IPS DF 6.9 (cell line): Measurements from ENCODE around the gene SNX12.

ENCODE experiments used
- DNase-seq: peaks from one replicate; pipeline ENCODE4 v3.0.0-alpha.2; 2013; ENCODE audit warnings: low read depth, low spot score
- H3K27ac ChIP-seq: one replicate; pipeline ENCODE4 v1.5.1; 2013; ENCODE audit warnings: low read length, control low read depth
- H3K27me3 ChIP-seq: 2 replicates; pipeline ENCODE4 v1.6.1; 2013; ENCODE audit warnings: mild to moderate bottlenecking, low read length; ENCODE audit not compliant: control insufficient read depth, insufficient read depth
- H3K36me3 ChIP-seq: 2 replicates; pipeline ENCODE4 v1.6.1; 2013; ENCODE audit warnings: low read length; ENCODE audit not compliant: control insufficient read depth, insufficient read depth
- H3K4me1 ChIP-seq: 2 replicates; pipeline ENCODE4 v1.6.1; 2013; ENCODE audit warnings: low read length; ENCODE audit not compliant: control insufficient read depth, insufficient read depth
- H3K4me3 ChIP-seq: 2 replicates; pipeline ENCODE4 v1.5.1; 2013; ENCODE audit warnings: mild to moderate bottlenecking, low read length
- H3K9me3 ChIP-seq: 2 replicates; pipeline ENCODE4 v1.6.1; 2013; ENCODE audit warnings: low read length, inconsistent platforms; ENCODE audit not compliant: control insufficient read depth, insufficient read depth
- WGBS: extraction: QIAGEN DNeasy Blood & Tissue Kit; methylation state at CpG from one replicate; pipeline ENCODE4 v1.1.7; 2013; ENCODE audit warnings: mixed read lengths, missing lambda C conversion rate; ENCODE audit not compliant: insufficient read length, insufficient coverage; 5-methylcytosine and 5-hydroxymethylcytosine counted together

Gene SNX12

GRCh38 chrX:71068044-71068918 lies at the start of gene SNX12:
Gene SNX12 (minus strand): TSS chrX:71068334. CDS start chrX:71068306, 28 bp downstream.
- H3K27me3 ChIP-seq: no peaks in the 10 kb centered on the region
- no peaks in the 10 kb centered on the region for H3K36me3 ChIP-seq
- no peaks in the 10 kb centered on the region; the same call in 1 of the 2 replicates for H3K4me1 ChIP-seq
- no peak within 1 kb of the TSS for H3K27ac ChIP-seq
- peak; percentile 67 for DNase-seq
- H3K4me3 ChIP-seq: peak within 1 kb of the TSS; percentile 99
- H3K9me3 ChIP-seq: no peaks in the 10 kb centered on the region
- no CpG with 5 or more reads among the region's 73 CpGs for WGBS

- H3K4me3 ChIP-seq: no peak overlapping the region
- H3K36me3 ChIP-seq: peaks cover 6% of the 10 kb centered on the region; the same call in 1 of the 2 replicates
- H3K27me3 ChIP-seq: 0 out of 2 replicates have a peak, but pooled peaks cover 1% of the 10 kb centered on the region
- no peak overlapping the region for H3K27ac ChIP-seq
- no peaks in the 10 kb centered on the region for H3K4me1 ChIP-seq
- no peaks in the 10 kb centered on the region for H3K9me3 ChIP-seq
- WGBS: no CpG with 5 or more reads among the region's 10 CpGs
- no peak for DNase-seq
Observed at GRCh38 chrX:71117358-71117757, 49.2 kb upstream of the SNX12 start.

- Histone ChIP-seq H3K9me3 (no peaks in the 10 kb centered on the region), H3K4me1 (no peaks in the 10 kb centered on the region), H3K27ac (no peak overlapping the region), H3K4me3 (no peak overlapping the region), H3K36me3 (no peaks in the 10 kb centered on the region), H3K27me3 (0 out of 2 replicates have a peak, but pooled peaks cover 1% of the 10 kb centered on the region)
- no CpG with 5 or more reads among the region's 5 CpGs for WGBS
- DNase-seq: no peak
Observed at GRCh38 chrX:71111921-71112431, 43.8 kb upstream of the SNX12 start.

GRCh38 chrX:71111141-71111843 lies 43.2 kb upstream of the SNX12 start, which contains the start of gene IL2RG:
Gene IL2RG (minus strand): TSS chrX:71111577. CDS start chrX:71111539, 38 bp downstream.
- no CpG with 5 or more reads among the region's 8 CpGs for WGBS
- DNase-seq: no peak
- no peak within 1 kb of the TSS for H3K27ac ChIP-seq

GRCh38 chrX:71109051-71109450 lies 40.9 kb upstream of the SNX12 start:
- 100% methylated on average over 1 of the region's 6 CpGs for WGBS
- Histone ChIP-seq H3K27ac (no peak overlapping the region), H3K9me3 (no peaks in the 10 kb centered on the region), H3K4me3 (no peak overlapping the region), H3K4me1 (peaks cover 5% of the 10 kb centered on the region), H3K36me3 (no peaks in the 10 kb centered on the region), H3K27me3 (0 out of 2 replicates have a peak, but pooled peaks cover 1% of the 10 kb centered on the region)
- DNase-seq: no peak

More at GRCh38 chrX:71111141-71111843, 43.2 kb upstream of the SNX12 start, which contains the start of gene IL2RG:
- Histone ChIP-seq H3K4me1 (no peaks in the 10 kb centered on the region), H3K9me3 (no peaks in the 10 kb centered on the region), H3K27me3 (0 out of 2 replicates have a peak, but pooled peaks cover 1% of the 10 kb centered on the region), H3K4me3 (no peak within 1 kb of the TSS), H3K36me3 (no peaks in the 10 kb centered on the region)

- H3K27me3 ChIP-seq: no peaks in the 10 kb centered on the region
- H3K9me3 ChIP-seq: no peaks in the 10 kb centered on the region
- H3K36me3 ChIP-seq: no peaks in the 10 kb centered on the region
- H3K4me1 ChIP-seq: peaks cover 5% of the 10 kb centered on the region
- H3K27ac ChIP-seq: no peak overlapping the region
- no CpG with 5 or more reads among the region's 9 CpGs for WGBS
- H3K4me3 ChIP-seq: no peak overlapping the region
- no peak for DNase-seq
Observed at GRCh38 chrX:71107762-71108360, 39.7 kb upstream of the SNX12 start.

GRCh38 chrX:71107245-71107644 lies 39.1 kb upstream of the SNX12 start:
- H3K4me1 ChIP-seq: peaks cover 5% of the 10 kb centered on the region
- WGBS: no CpG with 5 or more reads among the region's 4 CpGs
- no peaks in the 10 kb centered on the region for H3K9me3 ChIP-seq
- no peak overlapping the region for H3K4me3 ChIP-seq
- no peak overlapping the region for H3K27ac ChIP-seq
- H3K36me3 ChIP-seq: no peaks in the 10 kb centered on the region
- no peaks in the 10 kb centered on the region for H3K27me3 ChIP-seq
- no peak for DNase-seq

GRCh38 chrX:71106427-71106826 lies 38.3 kb upstream of the SNX12 start, which contains the start of gene CXorf65:
Gene CXorf65 (minus strand): TSS chrX:71106740. CDS start chrX:71106556, 184 bp downstream.
- H3K4me1 ChIP-seq: peaks cover 5% of the 10 kb centered on the region
- no peak for DNase-seq
- no peak within 1 kb of the TSS for H3K4me3 ChIP-seq
- no peaks in the 10 kb centered on the region for H3K9me3 ChIP-seq
- H3K27ac ChIP-seq: no peak within 1 kb of the TSS
- no CpG with 5 or more reads among the region's 1 CpG for WGBS
- no peaks in the 10 kb centered on the region for H3K27me3 ChIP-seq
- H3K36me3 ChIP-seq: no peaks in the 10 kb centered on the region

- no peak for DNase-seq
- no CpG with 5 or more reads among the region's 3 CpGs for WGBS
- Histone ChIP-seq H3K4me1 (peaks cover 5% of the 10 kb centered on the region), H3K4me3 (no peak overlapping the region), H3K9me3 (no peaks in the 10 kb centered on the region), H3K27ac (no peak overlapping the region), H3K27me3 (no peaks in the 10 kb centered on the region), H3K36me3 (no peaks in the 10 kb centered on the region)
Observed at GRCh38 chrX:71105628-71106027, 37.5 kb upstream of the SNX12 start.
